C4-2B (cell line): ENCODE results near the gene ABCB4.

Source experiments
- ZFX ChIP-seq: fragments of 450-650 bp; IDR thresholded peaks from 2 replicates; pipeline ENCODE4 v1.6.1; 2017
- TF ChIP-seq, protein P1 (sequence below): fragments of 450-650 bp; conservative IDR thresholded peaks from 2 replicates; pipeline ENCODE4 v1.5.1; 2017; ENCODE audit warnings: mild to moderate bottlenecking

DNA sequence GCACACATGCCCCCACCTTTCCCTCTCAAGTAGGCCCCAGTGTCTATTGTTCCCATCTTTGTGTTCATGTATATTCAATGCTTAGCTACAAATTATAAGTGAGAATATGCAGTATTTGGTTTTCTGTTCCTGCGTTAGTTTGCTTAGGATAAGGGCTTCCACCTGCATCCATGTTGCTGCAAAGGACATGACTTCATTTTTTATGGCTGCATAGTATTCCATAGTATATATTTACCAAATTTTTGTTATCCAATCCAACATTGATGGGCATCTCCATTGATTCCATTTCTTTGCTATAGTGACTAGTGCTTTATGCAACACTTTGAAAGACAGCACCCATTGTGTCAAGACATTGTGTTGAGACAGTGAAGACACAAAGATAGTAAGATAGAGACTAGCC is 19.0 kb upstream of the ABCB4 start:
- TF ChIP-seq, protein P1, sequence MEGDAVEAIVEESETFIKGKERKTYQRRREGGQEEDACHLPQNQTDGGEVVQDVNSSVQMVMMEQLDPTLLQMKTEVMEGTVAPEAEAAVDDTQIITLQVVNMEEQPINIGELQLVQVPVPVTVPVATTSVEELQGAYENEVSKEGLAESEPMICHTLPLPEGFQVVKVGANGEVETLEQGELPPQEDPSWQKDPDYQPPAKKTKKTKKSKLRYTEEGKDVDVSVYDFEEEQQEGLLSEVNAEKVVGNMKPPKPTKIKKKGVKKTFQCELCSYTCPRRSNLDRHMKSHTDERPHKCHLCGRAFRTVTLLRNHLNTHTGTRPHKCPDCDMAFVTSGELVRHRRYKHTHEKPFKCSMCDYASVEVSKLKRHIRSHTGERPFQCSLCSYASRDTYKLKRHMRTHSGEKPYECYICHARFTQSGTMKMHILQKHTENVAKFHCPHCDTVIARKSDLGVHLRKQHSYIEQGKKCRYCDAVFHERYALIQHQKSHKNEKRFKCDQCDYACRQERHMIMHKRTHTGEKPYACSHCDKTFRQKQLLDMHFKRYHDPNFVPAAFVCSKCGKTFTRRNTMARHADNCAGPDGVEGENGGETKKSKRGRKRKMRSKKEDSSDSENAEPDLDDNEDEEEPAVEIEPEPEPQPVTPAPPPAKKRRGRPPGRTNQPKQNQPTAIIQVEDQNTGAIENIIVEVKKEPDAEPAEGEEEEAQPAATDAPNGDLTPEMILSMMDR: no peak
- TF ChIP-seq ZFX: no peak
